HG03520 (cell line): Measurements from ENCODE around the gene DDA1.

ENCODE experiments used
- ATAC-seq: cut with Tn5 transposase; IDR thresholded peaks from one replicate; pipeline ENCODE4 v1.9.1; 2021; ENCODE audit warnings: mild to moderate bottlenecking, moderate library complexity; ENCODE audit not compliant: unreplicated experiment

Gene DDA1

DNA sequence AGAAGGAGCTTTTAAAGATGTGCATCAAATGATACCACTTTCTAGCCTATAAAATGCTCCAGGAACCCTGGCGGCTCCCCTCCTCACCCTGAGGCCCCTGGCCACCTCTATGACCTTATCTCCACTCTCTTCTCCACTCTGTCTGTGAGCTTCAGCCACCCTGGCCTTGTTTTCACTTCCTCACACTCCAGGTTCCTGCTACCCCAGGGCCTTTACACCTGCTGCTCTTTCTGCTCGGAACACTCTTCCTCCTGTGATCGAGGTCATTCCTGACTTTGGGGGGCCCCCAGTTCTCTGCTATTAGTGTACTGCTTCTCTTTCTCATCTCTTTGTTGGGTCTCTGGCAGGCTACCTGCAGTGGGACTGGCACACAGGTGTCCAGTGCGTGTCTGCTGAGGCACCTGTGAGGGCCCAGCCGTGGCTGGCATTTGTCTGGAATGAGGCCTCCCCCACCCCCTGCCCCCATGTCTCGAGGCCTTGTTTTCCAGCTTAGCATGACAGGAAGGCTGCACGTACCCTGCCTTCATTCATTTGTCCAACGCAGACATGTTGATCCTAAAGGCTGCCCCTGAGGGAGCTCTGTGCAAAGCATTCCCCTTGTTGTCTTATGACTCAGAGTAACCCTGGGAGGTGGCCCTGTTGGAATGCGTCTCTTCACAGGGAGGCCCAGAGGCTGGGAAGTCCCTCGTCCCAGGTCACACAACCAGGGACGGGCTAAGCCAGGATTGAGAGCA, 2.3 kb downstream of the DDA1 start:
- ATAC-seq = no peak

DNA sequence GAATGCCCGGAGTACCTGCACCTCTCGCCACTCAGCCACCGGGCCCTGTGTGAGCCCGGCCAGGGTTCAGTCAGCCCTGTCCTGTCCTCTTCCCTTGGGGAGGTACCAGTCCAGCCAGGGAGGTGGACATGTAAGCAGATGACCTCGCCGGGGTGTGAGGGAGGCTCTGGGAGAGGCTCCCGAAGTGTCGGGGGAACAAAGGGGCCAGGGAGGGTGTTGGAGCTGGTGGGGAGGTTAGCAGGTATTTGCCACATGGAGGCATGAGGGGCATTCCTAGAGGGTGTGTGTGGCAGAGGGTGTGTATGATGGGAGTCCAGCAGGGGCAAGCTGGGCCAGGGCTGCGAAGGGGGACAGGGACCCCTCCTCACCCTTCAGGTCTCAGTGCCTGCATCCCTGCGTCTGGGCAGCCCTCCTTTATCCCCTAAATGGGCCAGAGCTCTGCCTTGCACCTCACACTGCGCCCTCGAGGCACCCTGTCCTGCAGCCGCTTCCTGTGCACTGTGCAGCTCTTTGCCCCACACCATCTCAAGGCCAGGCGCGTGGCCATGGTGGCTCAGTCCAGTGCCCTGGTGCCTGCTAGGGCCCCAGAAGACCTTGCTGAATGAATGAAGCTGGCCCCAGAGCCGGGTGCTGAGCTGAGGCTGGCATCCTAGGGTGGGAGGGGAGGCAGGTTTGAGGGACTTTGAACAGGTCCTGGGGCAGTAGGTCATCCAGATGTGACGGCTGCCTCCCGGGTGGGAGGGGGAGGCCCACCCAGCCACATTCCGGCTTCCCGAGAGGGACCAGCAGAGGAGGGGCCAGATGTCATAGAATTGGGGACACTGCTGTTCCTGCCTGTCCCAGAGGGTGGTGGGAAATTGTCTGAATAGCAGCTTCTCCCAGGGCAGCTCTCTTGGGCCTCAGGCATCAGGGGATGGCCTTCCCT, 3.1 kb downstream of the DDA1 start:
- ATAC-seq = no peak

DNA sequence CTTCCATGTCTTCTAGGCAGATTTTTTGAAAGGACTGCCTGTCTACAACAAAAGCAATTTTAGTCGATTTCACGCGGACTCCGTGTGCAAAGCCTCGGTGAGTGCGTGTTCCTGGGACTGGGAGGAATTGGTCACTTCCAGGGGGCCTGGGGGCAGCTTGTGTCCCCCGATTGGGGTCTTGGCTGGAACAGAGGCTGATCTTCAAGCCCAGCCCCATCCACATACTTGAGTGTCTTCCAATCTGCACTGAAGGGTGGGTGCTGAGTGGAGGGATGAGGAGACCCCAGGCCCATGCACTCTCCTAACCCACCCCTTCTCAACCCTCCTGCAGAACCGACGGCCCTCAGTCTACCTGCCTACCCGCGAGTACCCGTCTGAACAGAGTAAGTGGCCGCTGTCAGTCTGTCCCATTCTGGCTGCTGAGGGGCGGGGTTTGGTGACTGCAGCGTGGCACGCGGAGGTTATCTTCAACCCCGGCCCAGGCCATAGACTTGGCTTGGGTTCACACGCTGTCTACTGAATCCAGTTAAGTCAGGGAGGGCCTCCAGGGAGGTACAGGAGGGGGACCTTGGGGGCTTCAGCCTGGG, 4.7 kb downstream of the DDA1 start:
- no peak for ATAC-seq

DNA sequence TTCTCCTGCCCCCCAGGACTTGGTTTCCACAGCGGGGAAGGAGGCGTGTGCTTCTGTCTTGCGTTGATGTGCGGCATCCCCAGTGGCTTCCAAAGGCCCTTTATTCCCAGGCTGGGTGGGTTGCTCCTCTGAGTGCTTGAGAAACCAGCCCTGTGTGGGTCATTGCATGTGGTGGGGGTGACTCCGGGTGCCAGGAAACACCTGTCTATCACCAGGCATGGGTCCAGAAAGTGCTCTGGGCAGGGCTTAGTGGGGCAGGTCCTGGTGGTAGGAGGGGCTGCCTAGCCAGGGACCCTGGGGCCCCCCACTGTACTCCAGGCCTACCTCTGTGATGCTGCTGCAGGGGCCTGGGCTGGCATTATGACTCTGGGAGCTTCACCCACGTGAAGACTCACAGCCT, 9.6 kb downstream of the DDA1 start:
- ATAC-seq = no peak

DNA sequence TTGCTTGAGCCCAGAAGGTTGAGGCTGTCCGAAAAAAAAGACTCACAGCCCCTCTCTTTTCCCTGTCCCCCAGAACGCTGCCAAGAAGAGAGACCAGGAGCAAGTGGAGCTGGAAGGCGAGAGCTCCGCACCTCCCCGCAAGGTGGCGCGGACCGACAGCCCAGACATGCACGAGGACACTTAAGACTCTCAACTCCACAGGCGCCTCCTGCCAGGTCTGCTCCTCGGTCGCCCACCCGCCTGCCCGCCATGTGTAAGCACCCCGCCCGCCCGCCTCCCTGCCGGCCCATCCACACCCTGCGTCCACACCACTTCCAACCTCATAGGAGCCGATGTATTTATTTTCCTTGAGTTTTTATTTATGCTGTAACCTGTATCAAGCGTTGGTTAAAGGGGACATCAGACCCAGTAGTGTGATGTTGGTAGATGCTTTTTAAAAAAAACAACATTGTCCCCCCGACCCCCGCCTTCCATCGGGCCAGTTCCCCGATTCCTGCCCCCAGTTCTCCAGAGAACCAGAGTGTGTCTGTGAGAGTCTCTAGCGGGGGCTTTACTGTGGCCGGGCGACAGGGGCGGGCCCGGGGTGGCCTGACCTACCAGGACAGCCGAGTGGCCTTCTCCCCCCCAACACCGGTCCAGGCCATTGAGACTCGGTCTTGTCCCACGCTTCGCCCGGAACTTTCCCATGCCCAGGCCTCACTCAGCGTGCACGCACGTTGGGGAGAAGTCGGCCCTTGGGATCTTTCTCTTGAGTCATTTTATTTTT, 10.3 kb downstream of the DDA1 start:
- no peak for ATAC-seq

- no peak for ATAC-seq
Observed at GRCh38 chr19:17320435-17320834, 11.1 kb downstream of the DDA1 start.

- no peak for ATAC-seq
Observed at GRCh38 chr19:17321655-17322489, 12.5 kb downstream of the DDA1 start.

DNA sequence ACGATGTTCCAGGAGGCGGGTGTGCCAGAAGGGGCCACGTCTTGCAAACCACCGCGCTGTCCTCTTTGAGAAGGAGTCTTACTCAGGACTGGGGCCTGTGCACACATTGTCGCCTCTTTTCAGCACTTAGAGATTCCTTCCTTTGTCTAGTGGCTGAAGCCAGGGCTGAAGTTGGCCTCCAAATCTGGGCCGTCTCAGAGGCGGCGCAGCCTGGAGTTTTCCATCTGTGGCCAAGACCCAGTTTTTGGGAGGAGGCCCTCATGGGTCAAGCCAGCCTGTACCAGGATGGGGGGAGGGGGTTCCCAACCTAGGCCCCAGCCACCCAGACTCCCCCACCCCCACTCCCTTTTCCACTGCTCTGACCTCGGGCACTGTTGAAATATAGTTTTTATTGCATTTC, 13.5 kb downstream of the DDA1 start:
- ATAC-seq = no peak

DNA sequence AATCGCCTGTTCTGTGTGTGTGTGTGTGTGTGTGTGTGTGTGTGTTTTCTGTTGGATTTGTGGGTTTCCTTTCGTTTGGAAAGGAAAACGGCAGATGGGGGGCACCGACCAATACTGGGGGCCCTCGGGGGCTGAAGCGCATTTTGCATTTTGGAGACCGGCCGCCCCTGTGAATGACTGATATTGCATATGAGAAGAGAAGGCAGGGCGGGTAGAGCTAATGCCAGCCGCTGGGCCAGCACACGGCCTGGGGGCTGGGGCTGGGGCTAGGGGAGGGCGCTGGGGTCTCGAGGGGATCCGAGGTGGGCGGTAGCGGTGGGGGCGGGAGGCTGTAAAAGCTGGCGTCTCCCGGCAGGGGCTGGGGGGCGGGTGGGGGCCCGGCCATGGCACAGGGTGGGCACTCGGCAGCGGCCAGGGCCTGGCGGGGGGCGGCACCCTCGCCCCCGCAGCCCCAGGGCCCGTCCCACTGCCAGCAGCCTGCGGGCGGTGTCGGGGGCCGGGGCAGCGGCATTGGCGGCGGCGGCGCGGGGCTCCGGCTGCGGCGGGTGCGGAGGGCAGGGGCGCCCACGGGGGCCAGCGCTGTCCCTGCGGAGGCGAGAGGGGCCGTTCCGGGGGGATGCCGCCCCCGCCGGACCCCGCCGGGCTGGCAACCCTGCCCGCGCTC, 14.1 kb downstream of the DDA1 start:
- no peak for ATAC-seq

DNA sequence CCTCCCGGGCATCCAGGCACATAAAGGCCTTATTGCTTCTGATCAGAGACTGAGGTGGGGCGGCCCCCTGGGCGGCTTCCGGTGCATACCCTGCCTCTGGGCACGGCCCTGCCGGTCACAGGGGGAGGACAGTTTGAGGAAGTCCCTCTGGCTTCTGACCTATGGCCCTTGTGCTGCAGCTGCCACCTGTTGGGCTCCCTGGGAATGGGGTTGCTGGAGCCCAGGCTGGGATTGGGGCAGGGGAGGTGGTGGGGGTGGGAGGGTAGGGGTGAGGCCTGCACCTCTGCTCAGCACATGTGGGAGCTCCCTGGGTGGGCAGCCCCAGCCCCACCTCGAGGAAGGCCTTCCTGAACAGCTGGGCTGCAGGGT, 14.6 kb downstream of the DDA1 start:
- no peak for ATAC-seq

DNA sequence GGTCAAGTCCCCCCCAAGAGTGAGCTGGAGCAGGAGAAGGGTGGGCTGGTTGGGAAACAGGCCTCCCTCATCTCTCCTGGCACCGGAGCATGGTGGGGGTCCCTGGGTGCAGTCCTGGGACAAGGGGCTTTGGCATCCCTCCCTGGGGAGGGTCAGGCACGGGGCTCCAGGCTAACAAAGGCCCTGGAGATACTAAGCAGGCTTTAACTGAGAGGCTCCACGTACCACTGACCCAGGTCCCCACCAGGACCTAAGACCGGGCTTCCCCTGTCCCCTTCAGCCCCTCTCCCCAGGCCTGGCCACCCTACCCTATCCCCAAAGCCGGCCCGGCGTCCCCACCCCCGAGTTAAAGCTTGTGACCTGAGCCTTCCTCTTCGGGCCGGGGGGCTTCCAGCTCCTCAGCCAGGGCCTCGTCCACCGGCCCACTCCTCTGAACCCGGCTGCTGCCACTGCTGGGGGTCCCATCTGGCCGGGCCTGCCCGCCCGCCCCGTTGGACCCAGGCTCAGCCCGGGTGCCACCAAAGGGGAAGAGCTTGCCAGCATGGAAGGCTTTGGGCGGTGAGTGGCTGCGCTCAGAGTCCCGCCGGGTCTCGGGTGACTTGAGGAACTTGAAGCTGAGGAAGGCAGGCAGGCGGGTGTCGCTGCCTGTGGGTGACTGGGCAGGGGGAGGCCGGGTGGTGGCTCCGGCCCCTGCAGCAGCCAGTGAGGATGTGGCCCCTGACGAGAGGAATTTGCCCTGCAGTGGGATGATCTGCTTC, 15.2 kb downstream of the DDA1 start:
- ATAC-seq = no peak

DNA sequence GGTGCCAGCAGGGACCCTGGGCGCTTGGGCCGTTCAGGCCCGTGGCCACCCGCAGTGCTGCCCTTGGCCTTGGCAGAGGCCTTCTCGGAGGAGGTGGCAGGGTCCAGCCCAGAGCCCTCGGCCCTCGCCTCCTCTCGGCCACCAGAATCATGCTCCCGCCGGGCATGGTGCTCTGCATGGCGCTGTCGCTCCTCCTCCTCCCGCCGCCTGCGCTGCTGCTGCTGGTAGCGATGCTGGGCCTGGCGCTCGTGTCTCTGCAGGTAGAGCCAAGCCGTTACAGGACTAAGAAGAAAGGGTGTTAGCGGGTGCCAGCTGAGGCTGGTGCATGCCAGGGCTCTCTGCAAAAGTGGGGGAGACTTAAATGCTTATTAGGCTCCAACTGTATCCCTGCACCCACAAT, 15.8 kb downstream of the DDA1 start:
- no peak for ATAC-seq

- ATAC-seq = no peak
Observed at GRCh38 chr19:17325881-17326594, 16.7 kb downstream of the DDA1 start.

DNA sequence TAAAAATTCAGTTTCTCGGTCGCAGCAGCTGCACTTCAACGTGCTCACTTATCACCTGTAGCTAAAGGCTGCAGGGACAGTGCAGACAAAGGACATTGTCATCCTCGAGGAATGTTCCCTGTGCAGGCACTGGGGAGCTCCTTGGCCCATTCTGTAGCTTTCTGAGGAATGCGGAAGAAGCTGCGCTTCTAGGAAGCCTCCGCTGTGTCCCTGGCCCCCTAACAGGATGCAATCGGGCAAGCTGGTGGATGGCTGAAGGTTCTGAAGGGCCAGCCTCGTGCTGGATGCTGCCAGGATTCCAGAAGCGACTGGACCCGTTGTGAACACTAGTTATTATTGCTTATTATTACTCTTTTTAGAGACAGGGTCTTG, 17.2 kb downstream of the DDA1 start:
- no peak for ATAC-seq

DNA sequence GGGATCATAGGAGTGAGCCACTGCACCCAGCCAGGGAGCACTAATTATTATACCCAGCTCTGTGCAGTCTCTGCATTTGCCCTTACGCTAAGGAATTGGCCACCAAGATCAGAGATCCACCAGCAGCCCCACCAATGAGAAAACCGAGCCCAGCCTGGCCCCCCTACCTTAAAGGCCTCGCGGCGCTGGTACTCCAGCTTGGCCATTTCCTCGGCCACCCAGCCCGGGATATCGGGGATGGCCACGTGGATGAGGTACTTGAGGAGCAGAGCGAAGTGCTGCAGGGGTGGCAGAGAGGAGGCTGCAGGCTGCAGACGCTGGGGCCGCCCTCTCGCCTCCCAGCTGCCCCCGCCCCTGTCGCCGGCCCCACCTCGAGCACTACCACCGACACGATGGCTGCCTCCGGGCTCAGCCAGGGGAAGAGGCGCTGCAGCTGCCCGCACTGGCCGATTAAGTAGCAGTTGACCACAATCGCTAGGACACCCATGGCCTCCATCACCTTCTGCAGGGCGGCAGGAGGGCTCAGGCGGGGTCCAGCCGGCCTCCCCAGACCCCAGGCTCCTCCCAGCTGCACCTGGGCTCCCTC, 17.8 kb downstream of the DDA1 start:
- no peak for ATAC-seq

GRCh38 chr19:17327654-17328516, 18.5 kb downstream of the DDA1 start:
- ATAC-seq = no peak
